K562 (cell line): ENCODE measurements around the gene IFT27. TPM values are rescaled to one million over a fixed set of nuclear protein-coding genes. Genes with fewer than 3 reads are reported as not detected.

Experiments used
- ATAC-seq: fragments of 200-7000 bp; cut with Tn5 transposase; 3 replicates; pipeline ENCODE4 v1.9.1; 2020; ENCODE audit warnings: moderate library complexity
- BruUV-seq: library from RNA; stranded (reverse); fragments of 400-500 nt; replicated peaks from 2 replicates; lab custom pipeline; 2021; lab: Mats Ljungman, UMichigan
- CTCF ChIA-PET: fragments of 300-600 bp; formaldehyde crosslinking; extraction: SDS; loops from one replicate; lab custom pipeline; 2021; ENCODE audit warnings: low intra/inter-chr PET ratio; lab: Yijun Ruan, JAX
- POLR2A ChIA-PET: fragments of 300-600, 350-650 bp; sonication (Branson Sonifier 250); formaldehyde crosslinking; extraction: SDS; loops from one replicate; lab custom pipeline; 2021; ENCODE audit warnings: antibody characterized with exemption, inconsistent platforms; lab: Yijun Ruan, JAX
- DNase-seq, 4 experiments: peaks; one replicate each; pipeline versions ENCODE4 v3.0.0 to v3.0.0-alpha.2; 2011 to 2018; ENCODE audit warnings: low spot score in 3 of 4, mixed read lengths in 3 of 4; ENCODE audit errors: extremely low read depth in 1 of 4
- FAIRE-seq: peaks from 2 replicates; lab custom pipeline; 2011; peaks lifted over from hg19 to GRCh38; lab: Jason Lieb, UNC
- H2AFZ ChIP-seq: 2 replicates; pipeline ENCODE4 v1.6.0; 2011; ENCODE audit warnings: low read depth, low read length, control low read depth, inconsistent platforms
- H3K27ac ChIP-seq: fragments of 200-600 bp; 3 replicates; pipeline ENCODE4 v1.8.0; 2011; ENCODE audit warnings: low read depth, mild to moderate bottlenecking, control low read depth, inconsistent platforms, low read length, moderate library complexity, mixed read lengths; ENCODE audit errors: extremely low read depth
- H3K27me3 ChIP-seq, 2 experiments: fragments of 300-600 bp in 1 of 2; 2 replicates in 1 of 2; 3 replicates in 1 of 2; pipeline versions ENCODE4 v1.6.0 to v1.8.0; 2011; ENCODE audit warnings: inconsistent platforms in 2 of 2, low read length in 2 of 2, mild to moderate bottlenecking in 1 of 2, mixed read lengths in 1 of 2, moderate library complexity in 1 of 2; ENCODE audit not compliant: control insufficient read depth in 2 of 2, insufficient read depth in 2 of 2
- H3K36me3 ChIP-seq: fragments of 300-600 bp; 3 replicates; pipeline ENCODE4 v1.8.0; 2011; ENCODE audit warnings: mild to moderate bottlenecking, low read length, inconsistent platforms; ENCODE audit not compliant: control insufficient read depth, insufficient read depth
- H3K4me1 ChIP-seq, 2 experiments: fragments of 200-600 bp in 1 of 2; replicated peaks in 1 of 2; 2 replicates in 1 of 2; 3 replicates in 1 of 2; pipeline versions ENCODE4 v1.5.1 to v1.8.0; 2011; ENCODE audit warnings: inconsistent platforms in 2 of 2, low read length in 2 of 2, mild to moderate bottlenecking in 1 of 2, mixed read lengths in 1 of 2, moderate library complexity in 1 of 2; ENCODE audit not compliant: control insufficient read depth in 2 of 2, insufficient read depth in 2 of 2
- H3K4me2 ChIP-seq: 2 replicates; pipeline ENCODE4 v1.6.1; 2011; ENCODE audit warnings: low read length, control low read depth, inconsistent platforms, mixed read lengths; ENCODE audit not compliant: insufficient read depth
- H3K4me3 ChIP-seq: fragments of 200-600 bp; sonication (generic), shearing (Covaris generic); 2 replicates; pipeline ENCODE4 v1.5.1; 2016; ENCODE audit warnings: control low read depth, inconsistent platforms
- H3K79me2 ChIP-seq: fragments of 200-600 bp; 3 replicates; pipeline ENCODE4 v1.8.0; 2011; ENCODE audit warnings: low read length, inconsistent platforms; ENCODE audit not compliant: control insufficient read depth, insufficient read depth
- H3K9ac ChIP-seq, 2 experiments: 2 replicates each; pipeline versions ENCODE4 v1.6.0 to v1.6.1; 2011; ENCODE audit warnings: low read depth in 2 of 2, low read length in 2 of 2, control low read depth in 1 of 2, inconsistent platforms in 1 of 2, mild to moderate bottlenecking in 1 of 2, mixed read lengths in 1 of 2; ENCODE audit not compliant: insufficient read depth in 1 of 2
- H3K9me1 ChIP-seq: one replicate; pipeline ENCODE4 v1.6.0; 2011; ENCODE audit warnings: inconsistent platforms, mild to moderate bottlenecking, low read length, moderate library complexity; ENCODE audit not compliant: control insufficient read depth, insufficient read depth
- H3K9me3 ChIP-seq: replicated peaks from 2 replicates; pipeline ENCODE4 v1.5.1; 2011; ENCODE audit warnings: low read depth, low read length, inconsistent platforms; ENCODE audit not compliant: control insufficient read depth, insufficient read depth
- H4K20me1 ChIP-seq: replicated peaks from 2 replicates; pipeline ENCODE4 v1.6.1; 2011; ENCODE audit warnings: low read length, inconsistent platforms, mixed read lengths; ENCODE audit not compliant: control insufficient read depth, insufficient read depth
- CREB3L1 ChIP-seq: fragments of 450-650 bp; IDR thresholded peaks from 2 replicates; pipeline ENCODE4 v1.6.1; 2014; ENCODE audit warnings: low read depth, mild to moderate bottlenecking, moderate library complexity, borderline replicate concordance
- GATA2 ChIP-seq: sonication (generic); formaldehyde crosslinking; IDR thresholded peaks from 2 replicates; pipeline ENCODE4 v1.4.0; 2020; ENCODE audit warnings: mild to moderate bottlenecking, missing genetic modification reagents
- JUNB ChIP-seq: fragments of 450-650 bp; formaldehyde crosslinking; conservative IDR thresholded peaks from 2 replicates; pipeline ENCODE4 v1.4.0; 2020; ENCODE audit warnings: mild to moderate bottlenecking
- REST ChIP-seq, 2 experiments: fragments of 450-650 bp; formaldehyde crosslinking in 1 of 2; IDR thresholded peaks; 2 replicates each; pipeline versions ENCODE4 v1.4.0 to v1.6.1; 2014 to 2020; ENCODE audit warnings: mild to moderate bottlenecking in 2 of 2, borderline replicate concordance in 1 of 2, low read depth in 1 of 2
- RHOXF2B ChIP-seq: fragments of 250-450 bp; sonication (Bioruptor Pico); conservative IDR thresholded peaks from 2 replicates; pipeline ENCODE4 v1.5.1; 2021
- TRIM25 ChIP-seq: fragments of 450-650 bp; IDR thresholded peaks from 2 replicates; pipeline ENCODE4 v1.7.0; 2016; ENCODE audit warnings: borderline replicate concordance
- XRCC4 ChIP-seq: IDR thresholded peaks from one replicate; pipeline ENCODE4 v1.6.1; 2011; ENCODE audit not compliant: insufficient read depth, insufficient read length; ENCODE audit errors: extremely low read depth
- ZNF431 ChIP-seq: sonication (generic); formaldehyde crosslinking; IDR thresholded peaks from 2 replicates; pipeline ENCODE4 v1.8.0; 2022; ENCODE audit warnings: mild to moderate bottlenecking, missing genetic modification reagents
- WGBS: fragments of 100-300 bp; shearing (Covaris generic); methylation state at CpG from one replicate; pipeline ENCODE4 v1.1.6; 2016; ENCODE audit warnings: low coverage, mixed read lengths; ENCODE audit not compliant: insufficient coverage; ENCODE audit errors: missing lambda C conversion rate; 5-methylcytosine and 5-hydroxymethylcytosine counted together
- in situ Hi-C: fragments of 300-500 bp; cut with MboI; formaldehyde crosslinking; loops from 4 replicates; pipeline ENCODE4 v1.15.0; 2018; ENCODE audit warnings: inconsistent platforms, mixed read lengths
- intact Hi-C: fragments of 100-400 bp; cut with micrococcal nuclease; formaldehyde crosslinking; loops from 2 replicates; pipeline ENCODE4 v1.14.2; 2022
- polyA plus RNA-seq, 8 experiments: library from polyadenylated mRNA; depleted of rRNA in 4 of 8; stranded (reverse) in 5 of 8; unstranded in 3 of 8; fragments of >200 nt; fragmentation: Nextera tagmentation in 2 of 8; fragmentation: Illumina TruSeq in 1 of 8; extraction: Ambion mirVana in 2 of 8; extraction: Trizol in 1 of 8; gene quantifications; 2 replicates each; pipeline versions ENCODE4 v1.2.1 to v1.2.3, GENCODE V29; 2011 to 2014; ENCODE audit warnings: inconsistent platforms in 1 of 8, missing spikeins in 1 of 8
- total RNA-seq, 7 experiments: library from RNA; depleted of rRNA in 6 of 7; stranded (reverse); fragments of >200 nt in 6 of 7; fragmentation: Illumina TruSeq in 2 of 7; extraction: Trizol in 2 of 7; gene quantifications; 2 replicates each; pipeline versions ENCODE4 v1.2.1 to v1.2.3, GENCODE V29; 2011 to 2021; ENCODE audit warnings: low replicate concordance in 1 of 7

IFT27 gene
- total and polyA plus RNA-seq, 9 of the 15 experiments (the other 6 are each of a cell fraction or from before 2014, with no cell fraction given) = 0.01 to 1.4 (median 0.14) TPM; not detected in 1

DNA sequence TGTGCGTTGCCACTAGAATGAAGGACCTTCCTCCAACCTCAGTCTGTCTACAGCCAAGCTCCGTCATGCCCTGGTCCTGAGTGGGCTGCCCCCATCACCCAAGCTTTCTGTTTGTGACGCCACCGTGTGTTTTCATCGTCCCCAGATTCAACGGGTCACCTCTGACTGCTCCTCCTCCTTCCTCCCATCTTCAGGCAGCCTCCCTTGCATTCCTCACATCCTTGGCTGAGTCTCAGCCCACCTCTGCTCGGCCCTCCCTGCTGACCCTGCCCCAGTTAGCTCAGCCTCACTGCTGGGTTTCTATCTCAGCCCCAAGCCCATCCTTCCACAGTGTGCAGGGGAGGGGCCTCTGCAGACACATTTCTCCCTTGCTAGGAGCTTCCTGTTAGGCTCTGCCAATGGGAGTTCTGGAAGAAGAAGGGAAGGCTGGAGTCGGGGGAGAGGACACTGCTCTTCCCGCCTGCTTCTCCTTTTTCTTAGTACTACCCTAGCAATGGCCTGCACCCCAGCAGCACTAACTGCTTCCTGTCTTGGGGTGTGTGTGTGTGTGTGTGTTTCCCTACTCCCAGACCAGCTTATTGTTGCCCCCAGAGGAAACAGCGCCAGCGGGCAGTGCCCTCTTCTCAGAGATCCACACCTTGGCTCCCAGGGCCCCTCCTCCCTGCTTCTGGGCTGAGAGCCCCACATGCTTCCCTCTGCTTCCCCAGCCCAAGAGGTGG lies 5.2 kb downstream of the IFT27 start:
- Histone ChIP-seq H3K9me1 (no peaks in the 10 kb centered on the region), H3K4me3 (no peak overlapping the region), H3K4me1 (peaks cover 0 to 2% of the 10 kb centered on the region in 2 experiments; a peak in 1 of 5 replicates), H3K79me2 (no peaks in the 10 kb centered on the region), H3K9me3 (no peaks in the 10 kb centered on the region), H3K27ac (no peak overlapping the region), H3K9ac (no peak overlapping the region), H3K36me3 (no peaks in the 10 kb centered on the region), H3K27me3 (peaks cover 0 to 60% of the 10 kb centered on the region in 2 experiments; a peak in 3 of 5 replicates), H2AFZ (no peak overlapping the region), H3K4me2 (no peak overlapping the region), H4K20me1 (no peaks in the 10 kb centered on the region)
- intact Hi-C loops = loop anchor here (5.0 kb wide), 1 partner anchor 223 kb away; no protein-coding TSS in a partner anchor
- CTCF ChIA-PET = no interaction called here
- no peak for DNase-seq
- 0% methylated on average over 8 of the region's 11 CpGs for WGBS
- FAIRE-seq = no peak
- POLR2A ChIA-PET = interaction anchor here (0.7 to 1.1 kb wide), 2 partner anchors 13 to 216 kb away, joined by 3 read pairs; no protein-coding TSS in a partner anchor
- BruUV-seq = no TSS peak
- in situ Hi-C loops = no loop called here
- no peak for ATAC-seq
- TF ChIP-seq GATA2 (CRISPR knock-in tag) (no peak), ZNF431 (CRISPR knock-in tag) (no peak), CREB3L1 (no peak), XRCC4 (no peak), REST (IDR thresholded peaks at IDR 0.05; ENCODE audit: borderline replicate concordance) (no peak), REST (CRISPR knock-in tag; IDR thresholded peaks at IDR 0.05; ENCODE audit: low read depth) (no peak), JUNB (CRISPR knock-in tag) (no peak), TRIM25 (no peak), RHOXF2B (no peak)
